PC-9 (cell line): Measurements from ENCODE around the gene SH3BGR. TPM values are rescaled to one million over a fixed set of nuclear protein-coding genes. Genes with fewer than 3 reads are reported as not detected.
A peak's percentile ranks its signal among the peaks of the same experiment; 100 is the strongest.

ENCODE experiments used
- BruUV-seq: library from RNA; stranded (reverse); fragments of 400-500 nt; replicated peaks from 2 replicates; lab custom pipeline; 2021; lab: Mats Ljungman, UMichigan
- CTCF ChIA-PET: fragments of 300-600 bp; sonication (Branson Sonifier 250); formaldehyde crosslinking; loops from one replicate; lab custom pipeline; 2022; ENCODE audit warnings: antibody characterized with exemption; lab: Charles Lee
- POLR2A ChIA-PET: fragments of 300-600 bp; sonication (Branson Sonifier 250); formaldehyde crosslinking; loops from one replicate; lab custom pipeline; 2022; ENCODE audit warnings: antibody characterized with exemption; ENCODE audit not compliant: unreplicated experiment; lab: Charles Lee
- DNase-seq, 2 experiments: peaks; one replicate each; pipeline versions ENCODE4 v3.0.0 to v3.0.0-alpha.2; 2015 to 2022; ENCODE audit warnings: mixed read lengths in 1 of 2
- H2AFZ ChIP-seq: fragments of 200-600 bp; sonication (generic); 2 replicates; pipeline ENCODE4 v1.8.1; 2017; ENCODE audit warnings: antibody characterized with exemption
- H3F3A ChIP-seq: fragments of 200-600 bp; sonication (generic); 2 replicates; pipeline ENCODE4 v1.8.1; 2017; ENCODE audit warnings: antibody characterized with exemption, mild to moderate bottlenecking, low read depth; ENCODE audit not compliant: insufficient read depth
- H3K27ac ChIP-seq: fragments of 200-600 bp; sonication (generic); 2 replicates; pipeline ENCODE4 v1.6.1; 2016; ENCODE audit warnings: mixed run types
- H3K27me3 ChIP-seq: fragments of 200-600 bp; sonication (generic); 2 replicates; pipeline ENCODE4 v1.6.1; 2016; ENCODE audit warnings: low read depth, mixed run types; ENCODE audit not compliant: insufficient read depth
- H3K36me3 ChIP-seq: fragments of 200-600 bp; sonication (generic); 2 replicates; pipeline ENCODE4 v1.6.1; 2016; ENCODE audit warnings: low read depth, mixed run types
- H3K4me1 ChIP-seq: fragments of 200-600 bp; sonication (generic); replicated peaks from 2 replicates; pipeline ENCODE4 v1.6.1; 2016; ENCODE audit warnings: mixed run types; ENCODE audit not compliant: insufficient read depth
- H3K4me2 ChIP-seq: fragments of 200-600 bp; sonication (generic); 2 replicates; pipeline ENCODE4 v1.6.1; 2017; ENCODE audit warnings: mixed run types
- H3K4me3 ChIP-seq: fragments of 200-600 bp; sonication (generic); 2 replicates; pipeline ENCODE4 v1.6.1; 2016; ENCODE audit warnings: mixed run types
- H3K79me2 ChIP-seq: fragments of 200-600 bp; sonication (generic); 2 replicates; pipeline ENCODE4 v1.6.1; 2017; ENCODE audit warnings: low read depth, mixed run types
- H3K9me2 ChIP-seq: fragments of 200-600 bp; sonication (generic); 2 replicates; pipeline ENCODE4 v1.8.1; 2017; ENCODE audit warnings: mild to moderate bottlenecking; ENCODE audit not compliant: insufficient read depth
- H3K9me3 ChIP-seq: fragments of 200-600 bp; sonication (generic); 2 replicates; pipeline ENCODE4 v1.8.1; 2016; ENCODE audit warnings: low read depth; ENCODE audit not compliant: insufficient read depth
- H4K20me1 ChIP-seq: fragments of 200-600 bp; sonication (generic); 2 replicates; pipeline ENCODE4 v1.8.1; 2017; ENCODE audit not compliant: insufficient read depth
- EZH2 ChIP-seq: fragments of 200-600 bp; sonication (generic); IDR thresholded peaks from 2 replicates; pipeline ENCODE4 v1.8.0; 2017; ENCODE audit warnings: antibody characterized with exemption, low read depth
- intact Hi-C: fragments of 100-400 bp; cut with micrococcal nuclease; formaldehyde crosslinking; loops from one replicate; pipeline ENCODE4 v1.10.0; 2022; ENCODE audit not compliant: unreplicated experiment
- total RNA-seq: library from RNA; stranded (reverse); gene quantifications from 2 replicates; pipeline ENCODE4 v1.2.3, GENCODE V29; 2021
- TF ChIP-seq, protein P1 (sequence below): fragments of 200-600 bp; sonication (generic); conservative IDR thresholded peaks from 2 replicates; pipeline ENCODE4 v1.6.1; 2017; ENCODE audit warnings: mixed run types, antibody characterized with exemption, mild to moderate bottlenecking, moderate library complexity

The SH3BGR gene
- total RNA-seq, 1 experiment from 2014 or later = 4.5 TPM

DNA sequence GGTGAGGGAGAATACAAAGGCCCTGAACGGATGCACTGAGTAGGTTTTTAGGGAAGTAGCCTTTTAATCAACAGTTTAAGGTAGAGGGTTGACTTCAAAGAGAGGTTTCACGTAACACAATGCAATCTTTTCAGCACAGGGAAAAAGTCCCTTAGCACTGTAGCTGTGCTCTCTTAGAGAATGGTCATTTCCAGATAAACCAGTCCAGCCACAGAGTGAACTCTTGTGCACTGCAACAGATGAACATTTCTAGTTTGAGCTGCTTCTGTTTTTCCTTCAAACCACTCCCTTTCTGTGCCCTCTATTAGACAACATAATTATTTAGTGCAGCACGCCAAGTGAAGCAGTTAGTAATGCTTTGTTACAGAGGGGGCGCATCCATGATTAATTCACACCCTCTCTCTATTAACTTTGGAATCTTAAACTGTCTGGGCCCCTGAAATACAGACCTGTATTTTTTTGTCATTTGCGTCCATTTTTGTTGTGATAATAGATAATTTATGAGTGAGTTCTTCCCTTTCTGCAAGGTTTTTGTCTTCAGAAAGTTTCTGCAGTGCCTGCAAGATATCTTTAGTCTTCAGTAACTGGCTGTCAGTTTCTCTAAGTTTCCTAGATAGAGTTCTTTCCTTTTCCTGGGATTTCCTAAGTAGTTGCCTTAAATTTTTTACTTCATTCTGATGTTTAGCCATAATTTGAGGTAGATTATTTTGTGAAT is 29.1 kb upstream of the SH3BGR start:
- no peaks in the 10 kb centered on the region for H4K20me1 ChIP-seq
- intact Hi-C loops = no loop called here
- no peaks in the 10 kb centered on the region for H3K79me2 ChIP-seq
- H3K27ac ChIP-seq = peak overlapping the region; percentile 57
- no peaks in the 10 kb centered on the region for H3K9me2 ChIP-seq
- CTCF ChIA-PET = no interaction called here
- H3K4me3 ChIP-seq = no peak overlapping the region
- peaks cover 16% of the 10 kb centered on the region for H3K4me1 ChIP-seq
- 0 out of 2 replicates have a peak, but pooled peaks cover 4% of the 10 kb centered on the region for H3F3A ChIP-seq
- POLR2A ChIA-PET = no interaction called here
- H3K9me3 ChIP-seq = no peaks in the 10 kb centered on the region
- H3K27me3 ChIP-seq = no peaks in the 10 kb centered on the region
- no TSS peak for BruUV-seq
- no peaks in the 10 kb centered on the region for H3K36me3 ChIP-seq
- peak overlapping the region; percentile 32; the same call in 1 of the 2 replicates for H2AFZ ChIP-seq
- H3K4me2 ChIP-seq = peak overlapping the region; percentile 37; the same call in 1 of the 2 replicates
- TF ChIP-seq EZH2 = no peak
- TF ChIP-seq, protein P1, sequence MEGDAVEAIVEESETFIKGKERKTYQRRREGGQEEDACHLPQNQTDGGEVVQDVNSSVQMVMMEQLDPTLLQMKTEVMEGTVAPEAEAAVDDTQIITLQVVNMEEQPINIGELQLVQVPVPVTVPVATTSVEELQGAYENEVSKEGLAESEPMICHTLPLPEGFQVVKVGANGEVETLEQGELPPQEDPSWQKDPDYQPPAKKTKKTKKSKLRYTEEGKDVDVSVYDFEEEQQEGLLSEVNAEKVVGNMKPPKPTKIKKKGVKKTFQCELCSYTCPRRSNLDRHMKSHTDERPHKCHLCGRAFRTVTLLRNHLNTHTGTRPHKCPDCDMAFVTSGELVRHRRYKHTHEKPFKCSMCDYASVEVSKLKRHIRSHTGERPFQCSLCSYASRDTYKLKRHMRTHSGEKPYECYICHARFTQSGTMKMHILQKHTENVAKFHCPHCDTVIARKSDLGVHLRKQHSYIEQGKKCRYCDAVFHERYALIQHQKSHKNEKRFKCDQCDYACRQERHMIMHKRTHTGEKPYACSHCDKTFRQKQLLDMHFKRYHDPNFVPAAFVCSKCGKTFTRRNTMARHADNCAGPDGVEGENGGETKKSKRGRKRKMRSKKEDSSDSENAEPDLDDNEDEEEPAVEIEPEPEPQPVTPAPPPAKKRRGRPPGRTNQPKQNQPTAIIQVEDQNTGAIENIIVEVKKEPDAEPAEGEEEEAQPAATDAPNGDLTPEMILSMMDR = no peak
- DNase-seq = peak in 1 of 2 experiments; percentile 72

DNA sequence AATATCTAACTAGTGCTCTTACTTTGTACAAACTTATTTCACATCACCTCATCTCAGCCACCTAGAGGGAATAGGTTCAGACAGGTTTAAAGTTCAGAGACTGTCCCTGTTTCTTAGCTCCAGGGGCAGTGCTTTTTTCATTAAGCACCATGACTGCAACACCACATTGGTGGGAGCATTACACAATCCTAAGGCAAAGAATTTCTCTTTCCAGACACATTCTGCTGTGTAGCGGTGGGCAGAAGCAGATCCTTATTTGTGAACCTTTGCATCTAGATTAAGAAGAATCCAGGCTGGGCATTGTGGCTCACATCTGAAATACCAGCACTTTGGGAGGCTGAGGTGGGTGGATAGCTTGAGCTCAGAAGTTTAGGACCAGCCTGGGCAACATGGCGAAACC is 22.3 kb upstream of the SH3BGR start:
- BruUV-seq = no TSS peak
- TF ChIP-seq EZH2 = no peak
- TF ChIP-seq, protein P1 = no peak
- Histone ChIP-seq H3K4me3 (no peak overlapping the region), H3K27me3 (no peaks in the 10 kb centered on the region), H3K36me3 (no peaks in the 10 kb centered on the region), H4K20me1 (no peaks in the 10 kb centered on the region), H3F3A (no peaks in the 10 kb centered on the region), H3K79me2 (no peaks in the 10 kb centered on the region), H3K27ac (no peak overlapping the region), H2AFZ (no peak overlapping the region), H3K9me3 (no peaks in the 10 kb centered on the region), H3K9me2 (no peaks in the 10 kb centered on the region), H3K4me2 (no peak overlapping the region), H3K4me1 (no peaks in the 10 kb centered on the region)
- CTCF ChIA-PET = no interaction called here
- POLR2A ChIA-PET = no interaction called here
- intact Hi-C loops = no loop called here
- no peak for DNase-seq

DNA sequence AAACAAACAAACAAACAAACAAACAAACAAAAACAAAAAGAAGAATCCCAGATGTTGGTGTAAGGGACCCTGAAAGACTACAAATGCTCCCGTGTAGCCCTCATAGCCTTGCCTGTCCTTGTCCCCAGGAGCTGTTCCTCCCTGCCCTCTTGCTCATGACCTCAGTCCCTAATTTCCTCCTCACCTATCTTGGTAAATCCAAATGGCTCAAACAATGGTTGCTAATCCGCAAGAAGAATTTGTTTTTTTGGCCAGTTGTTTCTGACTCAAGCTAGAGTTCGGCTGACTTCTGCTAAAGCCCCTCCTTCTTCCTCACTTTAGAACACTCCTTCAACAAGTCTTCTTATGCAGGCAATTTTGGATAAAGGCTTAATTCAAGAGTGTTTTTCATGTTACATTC is 21.8 kb upstream of the SH3BGR start:
- TF ChIP-seq, protein P1 = no peak
- no peak for TF ChIP-seq EZH2
- DNase-seq = no peak
- intact Hi-C loops = no loop called here
- no peaks in the 10 kb centered on the region for H3K9me3 ChIP-seq
- H2AFZ ChIP-seq = no peak overlapping the region
- H3K9me2 ChIP-seq = no peaks in the 10 kb centered on the region
- H3K36me3 ChIP-seq = no peaks in the 10 kb centered on the region
- BruUV-seq = no TSS peak
- H3K79me2 ChIP-seq = no peaks in the 10 kb centered on the region
- no peaks in the 10 kb centered on the region for H4K20me1 ChIP-seq
- H3F3A ChIP-seq = no peaks in the 10 kb centered on the region
- no peak overlapping the region for H3K4me2 ChIP-seq
- H3K4me1 ChIP-seq = no peaks in the 10 kb centered on the region
- no peaks in the 10 kb centered on the region for H3K27me3 ChIP-seq
- H3K4me3 ChIP-seq = no peak overlapping the region
- ChIA-PET POLR2A (no interaction called here), CTCF (no interaction called here)
- H3K27ac ChIP-seq = no peak overlapping the region
